DOHH2 (cell line): Measurements from ENCODE around the gene RSPO4.

Experiments
- H3F3A ChIP-seq: fragments of 200-600 bp; sonication (generic), shearing (Covaris generic); 2 replicates; pipeline ENCODE4 v1.6.0; 2016; ENCODE audit warnings: antibody characterized with exemption, mild to moderate bottlenecking; ENCODE audit not compliant: control insufficient read depth, insufficient read depth
- H3K27ac ChIP-seq: fragments of 200-600 bp; sonication (generic); 2 replicates; pipeline ENCODE4 v1.5.1; 2014; ENCODE audit warnings: low read depth, mild to moderate bottlenecking, low read length, moderate library complexity
- H3K27me3 ChIP-seq: fragments of 200-600 bp; sonication (generic); 2 replicates; pipeline ENCODE4 v1.6.1; 2014; ENCODE audit warnings: mild to moderate bottlenecking, low read length, mixed read lengths; ENCODE audit not compliant: control insufficient read depth
- H3K36me3 ChIP-seq: fragments of 200-600 bp; sonication (generic); 2 replicates; pipeline ENCODE4 v1.6.1; 2014; ENCODE audit warnings: mild to moderate bottlenecking, low read length, moderate library complexity, mixed read lengths; ENCODE audit not compliant: control insufficient read depth
- H3K4me1 ChIP-seq: fragments of 200-600 bp; sonication (generic); 2 replicates; pipeline ENCODE4 v1.6.1; 2014; ENCODE audit warnings: mild to moderate bottlenecking, low read length, mixed read lengths; ENCODE audit not compliant: control insufficient read depth
- H3K4me2 ChIP-seq: fragments of 200-600 bp; sonication (generic); 2 replicates; pipeline ENCODE4 v1.6.0; 2014; ENCODE audit warnings: mild to moderate bottlenecking, low read length, moderate library complexity
- H3K4me3 ChIP-seq: fragments of 200-600 bp; sonication (generic); 2 replicates; pipeline ENCODE4 v1.5.1; 2014; ENCODE audit warnings: mild to moderate bottlenecking, low read length, mixed read lengths
- H3K79me2 ChIP-seq: fragments of 200-600 bp; sonication (generic); 2 replicates; pipeline ENCODE4 v1.6.1; 2014; ENCODE audit warnings: mild to moderate bottlenecking, low read length, mixed read lengths; ENCODE audit not compliant: control insufficient read depth
- H3K9me2 ChIP-seq: fragments of 200-600 bp; sonication (generic); replicated peaks from 2 replicates; pipeline ENCODE4 v1.6.1; 2014; ENCODE audit warnings: mild to moderate bottlenecking, low read length, mixed read lengths; ENCODE audit not compliant: control insufficient read depth
- H3K9me3 ChIP-seq: fragments of 200-600 bp; sonication (generic); 2 replicates; pipeline ENCODE4 v1.6.1; 2014; ENCODE audit warnings: antibody characterized with exemption, low read length, mixed read lengths; ENCODE audit not compliant: control insufficient read depth, insufficient read depth
- H4K20me1 ChIP-seq: fragments of 200-600 bp; sonication (generic); 2 replicates; pipeline ENCODE4 v1.6.0; 2014; ENCODE audit warnings: low read depth, mild to moderate bottlenecking, antibody characterized with exemption, low read length, moderate library complexity; ENCODE audit not compliant: control insufficient read depth, insufficient read depth
- EZH2phosphoT487 ChIP-seq: fragments of 200-600 bp; sonication (generic); IDR thresholded peaks from 2 replicates; pipeline ENCODE4 v1.6.1; 2017; ENCODE audit warnings: borderline replicate concordance, mild to moderate bottlenecking, antibody characterized with exemption, low read length, moderate library complexity, mixed read lengths
- TF ChIP-seq, protein P1 (sequence below): fragments of 200-600 bp; sonication (generic); IDR thresholded peaks from one replicate; pipeline ENCODE4 v1.5.1; 2014; ENCODE audit warnings: antibody characterized with exemption, mild to moderate bottlenecking, low read depth, low read length; ENCODE audit not compliant: poor library complexity, severe bottlenecking

RSPO4 gene

DNA sequence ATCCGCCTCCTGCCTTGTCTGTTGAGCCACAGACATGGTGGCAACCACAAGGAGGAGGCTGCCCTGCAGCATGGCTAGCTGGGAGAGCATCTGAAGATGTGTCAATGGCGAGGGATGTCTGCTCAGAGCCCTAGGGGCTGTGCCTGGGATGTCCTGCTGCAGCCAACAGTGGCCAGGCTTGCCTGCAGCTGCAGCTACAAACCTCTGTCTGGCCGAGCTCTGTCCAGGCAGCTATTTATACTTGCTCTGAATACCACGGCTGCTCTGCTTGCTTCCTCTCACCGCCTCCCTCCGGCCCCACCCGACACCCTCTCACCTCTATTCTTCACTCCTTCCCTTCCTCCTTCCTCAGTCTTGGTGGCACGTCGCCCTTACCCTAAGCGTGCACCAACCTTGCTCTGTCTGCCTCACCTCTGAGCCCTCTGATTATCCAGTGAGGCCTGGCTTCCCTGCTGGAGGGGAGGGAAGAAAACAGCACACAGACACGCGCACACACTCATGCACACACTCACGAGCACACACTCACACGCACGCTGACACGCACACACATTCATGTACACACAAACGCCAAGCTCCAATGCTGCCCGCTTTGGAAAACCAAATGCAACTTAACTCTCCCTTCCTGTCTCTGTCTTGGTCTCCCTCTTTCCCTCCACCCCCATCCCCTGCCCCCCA, 85.8 kb downstream of the RSPO4 start, which contains the start of gene ANGPT4:
ANGPT4 (minus strand) TSS at position 210 of the 675 bp plus-strand sequence; CDS start at position 90, 120 bp downstream.
- Histone ChIP-seq H3K79me2 (no peaks in the 10 kb centered on the region), H3K36me3 (no peaks in the 10 kb centered on the region), H3K9me2 (no peaks in the 10 kb centered on the region), H3K4me3 (no peak within 1 kb of the TSS), H3F3A (no peaks in the 10 kb centered on the region), H3K4me2 (no peak within 1 kb of the TSS), H3K9me3 (no peaks in the 10 kb centered on the region), H3K4me1 (no peaks in the 10 kb centered on the region), H3K27me3 (no peaks in the 10 kb centered on the region), H3K27ac (no peak within 1 kb of the TSS), H4K20me1 (no peaks in the 10 kb centered on the region)
- no peak for TF ChIP-seq EZH2phosphoT487
- TF ChIP-seq, protein P1, sequence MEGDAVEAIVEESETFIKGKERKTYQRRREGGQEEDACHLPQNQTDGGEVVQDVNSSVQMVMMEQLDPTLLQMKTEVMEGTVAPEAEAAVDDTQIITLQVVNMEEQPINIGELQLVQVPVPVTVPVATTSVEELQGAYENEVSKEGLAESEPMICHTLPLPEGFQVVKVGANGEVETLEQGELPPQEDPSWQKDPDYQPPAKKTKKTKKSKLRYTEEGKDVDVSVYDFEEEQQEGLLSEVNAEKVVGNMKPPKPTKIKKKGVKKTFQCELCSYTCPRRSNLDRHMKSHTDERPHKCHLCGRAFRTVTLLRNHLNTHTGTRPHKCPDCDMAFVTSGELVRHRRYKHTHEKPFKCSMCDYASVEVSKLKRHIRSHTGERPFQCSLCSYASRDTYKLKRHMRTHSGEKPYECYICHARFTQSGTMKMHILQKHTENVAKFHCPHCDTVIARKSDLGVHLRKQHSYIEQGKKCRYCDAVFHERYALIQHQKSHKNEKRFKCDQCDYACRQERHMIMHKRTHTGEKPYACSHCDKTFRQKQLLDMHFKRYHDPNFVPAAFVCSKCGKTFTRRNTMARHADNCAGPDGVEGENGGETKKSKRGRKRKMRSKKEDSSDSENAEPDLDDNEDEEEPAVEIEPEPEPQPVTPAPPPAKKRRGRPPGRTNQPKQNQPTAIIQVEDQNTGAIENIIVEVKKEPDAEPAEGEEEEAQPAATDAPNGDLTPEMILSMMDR: no peak

DNA sequence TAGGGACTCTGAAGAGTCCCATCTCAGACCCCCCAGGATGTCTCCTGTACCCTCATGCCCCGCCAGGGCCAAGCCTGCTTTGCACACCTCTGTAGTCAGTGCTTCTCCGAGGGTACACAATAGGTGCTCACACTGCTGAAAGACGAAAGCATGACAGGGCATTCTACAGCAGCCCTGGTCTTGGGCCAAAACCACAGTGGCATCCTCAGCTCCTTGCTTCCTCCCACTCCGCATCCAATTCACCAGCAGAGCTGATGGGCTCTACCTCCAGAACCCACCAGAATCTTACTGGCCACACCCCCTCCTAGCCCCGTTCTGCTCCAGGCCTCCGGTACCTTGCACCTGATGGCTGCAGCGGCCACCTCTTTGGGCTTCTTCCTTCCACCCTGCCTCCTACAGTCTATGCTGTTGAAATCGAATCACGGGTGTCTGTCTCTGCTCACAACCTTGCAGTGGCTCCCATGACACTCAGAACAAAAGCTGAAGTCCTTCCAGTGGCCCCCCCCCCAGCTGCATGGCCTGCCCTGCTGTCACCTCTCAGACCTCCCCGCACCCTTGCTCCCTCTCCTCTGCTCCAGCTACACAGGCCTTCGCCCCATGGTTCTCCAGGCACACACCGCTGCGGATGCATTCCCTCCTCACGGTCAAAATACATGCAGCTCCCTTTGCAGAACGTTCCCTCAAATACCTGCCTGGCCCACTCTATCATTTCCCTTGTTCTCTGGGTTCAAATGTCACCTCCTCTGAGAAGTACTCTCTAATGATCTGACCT, 87.2 kb downstream of the RSPO4 start:
- Histone ChIP-seq H3K9me3 (no peaks in the 10 kb centered on the region), H4K20me1 (no peaks in the 10 kb centered on the region), H3K27ac (no peak overlapping the region), H3K27me3 (no peaks in the 10 kb centered on the region), H3K4me1 (no peaks in the 10 kb centered on the region), H3K9me2 (no peaks in the 10 kb centered on the region), H3K4me2 (no peak overlapping the region), H3F3A (no peaks in the 10 kb centered on the region), H3K4me3 (no peak overlapping the region), H3K36me3 (no peaks in the 10 kb centered on the region), H3K79me2 (no peaks in the 10 kb centered on the region)
- TF ChIP-seq, protein P1: no peak
- no peak for TF ChIP-seq EZH2phosphoT487

DNA sequence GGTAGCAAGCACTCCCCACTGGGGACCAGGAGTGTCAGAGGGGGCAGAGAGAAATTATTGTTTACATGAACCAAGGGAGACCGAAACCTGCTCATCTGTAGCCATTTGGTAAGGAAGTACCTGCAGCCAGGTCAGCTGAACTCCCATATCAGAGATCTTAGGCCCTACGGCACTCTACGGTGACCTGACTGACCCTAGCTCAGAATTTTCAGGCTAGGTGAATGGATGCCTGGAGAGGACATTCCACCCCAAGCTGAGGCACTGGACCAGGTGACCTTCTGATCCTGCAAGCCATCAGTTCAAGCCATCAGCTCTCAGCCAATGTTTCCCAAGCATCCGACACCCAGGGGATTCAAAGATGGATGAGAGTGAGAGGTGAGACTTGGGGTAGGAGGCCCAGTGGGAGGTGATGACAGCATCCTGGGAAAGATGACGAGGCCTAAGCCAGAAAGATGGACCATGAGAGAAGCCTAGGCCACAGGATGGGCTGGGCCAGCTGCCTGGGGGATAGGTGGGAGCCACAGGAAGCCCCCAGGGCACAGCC, 88.7 kb downstream of the RSPO4 start:
- Histone ChIP-seq H3K4me1 (no peaks in the 10 kb centered on the region), H3K9me2 (no peaks in the 10 kb centered on the region), H4K20me1 (no peaks in the 10 kb centered on the region), H3K27me3 (no peaks in the 10 kb centered on the region), H3K36me3 (no peaks in the 10 kb centered on the region), H3K4me2 (no peak overlapping the region), H3K4me3 (no peak overlapping the region), H3K9me3 (no peaks in the 10 kb centered on the region), H3K27ac (no peak overlapping the region), H3K79me2 (no peaks in the 10 kb centered on the region), H3F3A (no peaks in the 10 kb centered on the region)
- TF ChIP-seq, protein P1: no peak
